ENCODE data around the gene EGFL8. TPM values are rescaled to one million over a fixed set of nuclear protein-coding genes. Genes with fewer than 3 reads are reported as not detected.
A peak's percentile ranks its signal among the peaks of the same experiment; 100 is the strongest.

The EGFL8 gene
- total and polyA plus RNA-seq, 2 of the 8 experiments (the other 6 are each of a cell fraction or from before 2014, with no cell fraction given): 5.0 to 9.2 TPM

GRCh38 chr6:32153564-32154513, 10.6 kb upstream of the EGFL8 start, which contains the start of gene PPT2:
PPT2 (plus strand) TSS chr6:32154141; CDS start chr6:32154595, 454 bp downstream.
- Histone ChIP-seq H3K23ac (ENCODE audit: insufficient read length) (no peak within 1 kb of the TSS), H3K14ac (ENCODE audit: insufficient read length) (no peak within 1 kb of the TSS), H3K9ac (replicated peaks in 1 of 4; ENCODE audit: extremely low read depth in 1 of 4, low read depth in 3 of 4, low read length in 3 of 4) (peak within 1 kb of the TSS; percentile 65 to 80 (median 73)), H3K27ac (ENCODE audit: low read depth, low read length) (peak within 1 kb of the TSS; percentile 70), H3K56ac (replicated peaks; ENCODE audit: insufficient read length, low read depth, low read length) (no peak within 1 kb of the TSS), H3K79me1 (ENCODE audit: low read depth, low read length) (0 out of 2 replicates have a peak, but pooled peaks cover 3% of the 10 kb centered on the region), H2BK15ac (ENCODE audit: low read length) (0 out of 2 replicates have a peak within 1 kb of the TSS, but pooled peaks have one; percentile 10), H4K91ac (replicated peaks; ENCODE audit: insufficient read length, low read length) (peak within 1 kb of the TSS; percentile 58), H3K79me2 (ENCODE audit: control insufficient read depth in 1 of 2, insufficient read depth in 2 of 2, low read length in 2 of 2) (peaks cover 0 to 5% of the 10 kb centered on the region in 2 experiments; a peak in 1 of 4 replicates), H3K4ac (replicated peaks; ENCODE audit: insufficient read length, low read depth, low read length) (peak within 1 kb of the TSS; percentile 24), H4K5ac (ENCODE audit: insufficient read length, low read depth, low read length) (no peak within 1 kb of the TSS), H3K36me3 (ENCODE audit: control insufficient read depth in 2 of 4, insufficient read depth in 4 of 4, low read length in 3 of 4) (peaks cover 4 to 14% (median 10%) of the 10 kb centered on the region in 4 experiments; a peak in 6 of 8 replicates), H3K27me3 (replicated peaks in 1 of 4; ENCODE audit: control insufficient read depth in 3 of 4, extremely low read depth in 1 of 4, insufficient read depth in 3 of 4, low read length in 3 of 4) (peaks cover 4 to 40% (median 37%) of the 10 kb centered on the region in 4 experiments), H2AFZ (ENCODE audit: low read length) (peak within 1 kb of the TSS; percentile 54), H3K4me2 (ENCODE audit: insufficient read depth in 1 of 2, low read depth in 2 of 2, low read length in 2 of 2) (peak within 1 kb of the TSS; percentile 92 to 94), H3K9me3 (ENCODE audit: insufficient read depth in 2 of 2, low read depth in 1 of 2, low read length in 1 of 2) (no peaks in the 10 kb centered on the region), H3K4me1 (replicated peaks in 1 of 4; ENCODE audit: control insufficient read depth in 3 of 4, insufficient read depth in 4 of 4, low read length in 3 of 4) (peaks cover 10 to 28% (median 16%) of the 10 kb centered on the region in 4 experiments), H2AK5ac (ENCODE audit: low read depth, low read length) (0 out of 2 replicates have a peak within 1 kb of the TSS, but pooled peaks have one; percentile 43), H2BK5ac (ENCODE audit: low read depth, low read length) (peak within 1 kb of the TSS; percentile 87; the same call in 1 of the 2 replicates), H4K20me1 (replicated peaks in 1 of 2; ENCODE audit: control insufficient read depth in 1 of 2, insufficient read depth in 2 of 2, low read length in 2 of 2) (no peaks in the 10 kb centered on the region), H3K23me2 (ENCODE audit: low read depth, low read length) (peaks cover 25% of the 10 kb centered on the region), H3K18ac (ENCODE audit: extremely low read depth, low read length) (peak within 1 kb of the TSS; percentile 93), H2BK20ac (ENCODE audit: low read length) (no peak within 1 kb of the TSS), H3K4me3 (ENCODE audit: extremely low read depth in 1 of 4, insufficient read depth in 2 of 4, low read depth in 3 of 4, low read length in 4 of 4) (peak within 1 kb of the TSS; percentile 77 to 98 (median 92)), H4K8ac (ENCODE audit: extremely low read depth, insufficient read depth, low read length) (peak within 1 kb of the TSS; percentile 87; the same call in 1 of the 2 replicates), H2BK120ac (replicated peaks; ENCODE audit: low read depth, low read length) (peak within 1 kb of the TSS; percentile 77), H2BK12ac (ENCODE audit: low read depth, low read length) (peak within 1 kb of the TSS; percentile 71; the same call in 1 of the 2 replicates)
- ChIA-PET POLR2A (ENCODE audit: partially characterized antibody) (interaction anchor here (0.8 to 4.7 kb wide), 16 partner anchors 8 to 104 kb away, joined by 3 to 30 read pairs (median 4); partner anchors contain the start of genes AGPAT1, ATF6B, EGFL8 and FKBPL), CTCF (ENCODE audit: partially characterized antibody) (interaction anchor here (1.0 to 3.3 kb wide), 11 partner anchors 10 to 42 kb away, joined by 3 to 19 read pairs (median 6); partner anchors contain the start of genes ATF6B, EGFL8 and FKBPL)
- WGBS, 2 experiments (ENCODE audit: extremely low coverage in 1 of 2, insufficient coverage in 1 of 2, insufficient read length in 1 of 2, insufficient replicate concordance in 2 of 2, low coverage in 1 of 2, low lambda C conversion rate in 2 of 2, missing lambda C conversion rate in 1 of 2): 2% methylated on average over 38 of the region's 52 CpGs; no CpG with 5 or more reads in 1 of the 2 experiments
- peak; percentile 74 to 88 for DNase-seq (ENCODE audit: low read depth in 1 of 2, low spot score in 2 of 2)
- FAIRE-seq: no peak
- no peak for TF ChIP-seq SIRT6 (IDR thresholded peaks at IDR 0.05; ENCODE audit: low read length)
- no peak for TF ChIP-seq CBX8 (IDR thresholded peaks at IDR 0.05; ENCODE audit: borderline replicate concordance, low read depth, low read length)
- peak; percentile 70; the same call in 1 of the 2 replicates for TF ChIP-seq TAF1 (IDR thresholded peaks at IDR 0.05; ENCODE audit: low read depth, low read length)
- TF ChIP-seq CHD2 (IDR thresholded peaks at IDR 0.05; ENCODE audit: low read length): peak; percentile 84
- 0 out of 2 replicates have a peak, but pooled peaks have one; percentile 34 for TF ChIP-seq EGR1 (IDR thresholded peaks at IDR 0.05; ENCODE audit: borderline replicate concordance, low read depth, low read length)
- TF ChIP-seq RBBP5 (IDR thresholded peaks at IDR 0.05; ENCODE audit: borderline replicate concordance, low read depth, low read length): no peak
- TF ChIP-seq EZH2 (IDR thresholded peaks at IDR 0.05; ENCODE audit: low read depth, low read length, severe bottlenecking): no peak
- TF ChIP-seq YY1 (IDR thresholded peaks at IDR 0.05; ENCODE audit: low read depth, low read length): 0 out of 2 replicates have a peak, but pooled peaks have one; percentile 9
- TF ChIP-seq, protein P1, sequence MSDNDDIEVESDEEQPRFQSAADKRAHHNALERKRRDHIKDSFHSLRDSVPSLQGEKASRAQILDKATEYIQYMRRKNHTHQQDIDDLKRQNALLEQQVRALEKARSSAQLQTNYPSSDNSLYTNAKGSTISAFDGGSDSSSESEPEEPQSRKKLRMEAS (IDR thresholded peaks at IDR 0.05): peak; percentile 66
- peak in 1 of 2 experiments; percentile 71; a peak in 1 of 3 replicates for TF ChIP-seq POLR2A (IDR thresholded peaks at IDR 0.05; ENCODE audit: control extremely low read depth in 1 of 2, low read depth in 2 of 2, low read length in 2 of 2)

Measured in H1 (cell line).